C4-2B (cell line): ENCODE measurements around the gene UNK.
"Not testable (repeated sequence)": the region's sequence is repeated elsewhere in the genome, so short reads cannot be mapped to it uniquely, and the experiment has no call there.

Experiments
- H3K27ac ChIP-seq: fragments of 450-650 bp; 2 replicates; pipeline ENCODE4 v1.5.1; 2017
- CTCF ChIP-seq: fragments of 450-650 bp; conservative IDR thresholded peaks from 2 replicates; pipeline ENCODE4 v1.5.1; 2017; ENCODE audit warnings: mild to moderate bottlenecking
- ZFX ChIP-seq: fragments of 450-650 bp; IDR thresholded peaks from 2 replicates; pipeline ENCODE4 v1.6.1; 2017

The UNK gene

GRCh38 chr17:75849279-75849646 lies 64.7 kb downstream of the UNK start:
- TF ChIP-seq ZFX, result no peak
- no peak for TF ChIP-seq CTCF
- no peak overlapping the region for H3K27ac ChIP-seq

GRCh38 chr17:75849724-75850123 lies 65.1 kb downstream of the UNK start:
- no peak overlapping the region for H3K27ac ChIP-seq

GRCh38 chr17:75850928-75851692 lies 66.5 kb downstream of the UNK start:
- TF ChIP-seq ZFX (no peak), CTCF (no peak)
- no peak overlapping the region for H3K27ac ChIP-seq

More at GRCh38 chr17:75849724-75850123, 65.1 kb downstream of the UNK start:
- no peak for TF ChIP-seq CTCF
- TF ChIP-seq ZFX, result no peak

GRCh38 chr17:75851693-75851991 lies 67.0 kb downstream of the UNK start:
- not testable (repeated sequence) for H3K27ac ChIP-seq

GRCh38 chr17:75853433-75853832 lies 68.8 kb downstream of the UNK start:
- TF ChIP-seq ZFX, result no peak
- no peak for TF ChIP-seq CTCF
- H3K27ac ChIP-seq, result no peak overlapping the region

GRCh38 chr17:75854101-75854748 lies 69.6 kb downstream of the UNK start:
- TF ChIP-seq CTCF (no peak), ZFX (no peak)
- peak overlapping the region; percentile 80 for H3K27ac ChIP-seq

GRCh38 chr17:75854881-75855309 lies 70.3 kb downstream of the UNK start:
- H3K27ac ChIP-seq, result peak overlapping the region; percentile 80
- TF ChIP-seq CTCF, result no peak
- TF ChIP-seq ZFX, result no peak
